GM21526 (cell line): ENCODE measurements around the gene ARL8B.
"Not testable (repeated sequence)": the region's sequence is repeated elsewhere in the genome, so short reads cannot be mapped to it uniquely, and the experiment has no call there.

Experiments used
- ATAC-seq: cut with Tn5 transposase; IDR thresholded peaks from one replicate; pipeline ENCODE4 v1.9.1; 2021; ENCODE audit warnings: moderate library complexity; ENCODE audit not compliant: unreplicated experiment, low FRiP score

Gene ARL8B

GRCh38 chr3:5141760-5142159, 19.7 kb downstream of the ARL8B start:
- no peak for ATAC-seq

- ATAC-seq = no peak
Observed at GRCh38 chr3:5143464-5143863, 21.4 kb downstream of the ARL8B start.

GRCh38 chr3:5144316-5144994, 22.4 kb downstream of the ARL8B start:
- no peak for ATAC-seq

DNA sequence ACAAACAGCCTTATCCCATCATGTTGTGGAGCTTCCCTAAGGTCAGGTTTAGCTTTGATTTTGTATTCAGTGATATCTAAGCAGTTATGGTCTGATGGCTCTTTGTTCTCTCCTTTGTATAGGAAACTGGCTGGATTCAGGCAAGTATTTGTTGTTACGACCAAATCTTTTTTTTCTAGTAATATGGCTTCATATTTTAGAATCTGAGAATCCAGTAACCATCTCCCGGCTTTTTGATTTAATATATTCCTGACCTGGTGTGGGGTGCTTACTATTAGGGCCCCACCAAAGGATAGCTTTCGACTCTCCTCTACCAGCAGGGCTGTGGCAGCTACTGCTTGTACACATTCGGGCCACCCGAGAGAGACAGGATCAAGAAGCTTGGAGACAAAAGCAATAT, 23.0 kb downstream of the ARL8B start:
- ATAC-seq = no peak

DNA sequence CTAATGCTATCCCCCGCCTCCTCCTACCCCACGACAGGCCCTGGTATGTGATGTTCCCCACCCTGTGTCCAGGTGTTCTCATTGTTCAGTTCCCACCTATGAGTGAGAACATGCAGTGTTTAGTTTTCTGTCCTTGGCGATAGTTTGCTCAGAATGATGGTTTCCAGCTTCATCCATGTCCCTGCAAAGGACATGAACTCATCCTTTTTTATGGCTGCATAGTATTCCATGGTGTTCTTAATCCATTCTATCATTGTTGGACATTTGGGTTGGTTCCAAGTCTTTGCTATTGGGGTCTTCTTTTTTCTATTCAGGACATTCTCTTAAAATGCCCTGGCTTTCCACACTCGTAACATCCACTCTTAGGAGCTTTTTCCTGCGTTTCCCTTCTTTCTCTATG, 25.1 kb downstream of the ARL8B start:
- ATAC-seq = not testable (repeated sequence)

DNA sequence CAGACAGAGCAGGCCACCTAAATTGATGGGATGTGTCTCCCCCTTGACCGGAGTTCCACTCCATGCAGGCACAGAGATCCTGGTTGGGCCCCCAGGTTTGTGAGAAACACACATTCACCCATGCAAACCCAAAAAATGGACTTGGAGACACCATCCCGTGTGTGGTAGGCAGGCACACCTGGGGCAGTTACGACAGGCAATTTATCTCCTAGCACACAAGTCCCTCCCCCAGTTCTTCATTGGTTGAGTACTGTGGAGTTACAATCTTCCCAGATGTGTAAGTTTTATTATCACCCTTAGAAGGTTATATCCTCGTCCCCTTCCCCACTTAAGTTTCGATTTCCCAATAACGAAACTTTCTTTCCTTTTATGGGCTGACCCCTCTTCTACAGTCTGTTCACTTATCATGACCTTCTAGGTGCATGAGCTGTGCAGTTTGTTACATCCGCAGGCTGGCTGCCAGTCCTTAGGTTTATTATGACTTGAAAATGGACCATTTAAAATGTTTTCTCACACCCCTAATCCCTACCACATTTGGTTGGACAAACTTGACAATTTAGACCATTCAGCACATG, 27.3 kb downstream of the ARL8B start:
- ATAC-seq = no peak

DNA sequence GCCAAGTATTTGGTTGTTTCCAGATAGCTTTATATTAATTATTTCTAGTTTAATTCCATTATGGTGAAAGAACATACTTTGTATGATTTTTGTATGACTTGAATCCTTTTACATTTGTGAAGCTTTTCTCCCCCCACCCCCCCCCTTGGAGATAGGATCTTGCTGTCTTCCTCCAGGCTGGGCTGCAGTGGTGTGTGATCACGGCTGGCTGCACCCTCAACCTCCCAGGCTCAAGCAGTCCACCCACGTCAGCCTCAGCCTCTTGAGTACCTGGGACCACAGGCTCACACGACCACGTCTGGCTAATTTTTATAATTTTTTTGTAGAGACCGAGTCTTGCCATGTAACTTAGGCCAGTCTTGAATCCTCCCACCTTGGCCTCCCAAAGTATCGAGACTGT, 29.5 kb downstream of the ARL8B start:
- no peak for ATAC-seq

GRCh38 chr3:5153074-5153473, 31.0 kb downstream of the ARL8B start:
- no peak for ATAC-seq

DNA sequence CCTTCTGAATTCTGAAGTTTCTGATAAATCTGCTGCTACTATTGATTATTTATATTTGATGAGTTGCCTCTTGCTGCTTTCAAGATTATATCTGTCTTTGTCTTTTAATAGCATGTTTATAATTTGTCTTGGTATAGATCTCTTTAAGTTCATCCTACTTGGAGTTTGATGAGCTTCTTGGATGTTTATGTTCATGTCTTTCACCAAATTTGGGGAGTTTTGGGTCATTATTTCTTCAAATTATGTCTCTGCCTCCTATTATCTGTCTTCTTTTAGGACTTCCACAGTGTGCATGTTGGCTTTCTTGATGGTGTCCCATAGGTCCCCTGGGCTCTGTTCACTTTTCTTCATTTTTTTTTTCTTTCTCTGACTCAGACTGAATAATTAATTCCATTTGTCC, 33.1 kb downstream of the ARL8B start:
- ATAC-seq = no peak

GRCh38 chr3:5160321-5160720, 38.2 kb downstream of the ARL8B start:
- ATAC-seq = no peak

GRCh38 chr3:5160940-5161858, 39.1 kb downstream of the ARL8B start:
- ATAC-seq = no peak

DNA sequence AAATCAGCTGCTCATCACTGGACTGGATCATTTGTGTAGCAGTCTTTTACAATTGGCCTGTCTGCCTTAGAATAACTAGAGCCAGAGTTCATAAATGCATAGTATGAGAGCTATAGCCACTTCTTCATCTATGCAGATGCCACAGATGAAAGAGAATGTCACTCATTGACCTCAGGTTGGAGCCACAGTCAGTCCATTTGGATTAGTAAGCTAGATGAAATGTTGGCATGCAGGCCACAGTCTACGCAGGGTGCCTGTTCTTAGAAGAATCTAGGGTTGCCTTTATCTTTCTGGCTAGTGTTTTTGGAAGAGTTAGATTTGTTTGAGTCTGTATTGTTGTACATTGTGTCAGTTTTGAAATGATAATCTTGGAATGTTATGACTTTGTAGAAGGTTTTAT, 40.0 kb downstream of the ARL8B start:
- ATAC-seq = no peak

DNA sequence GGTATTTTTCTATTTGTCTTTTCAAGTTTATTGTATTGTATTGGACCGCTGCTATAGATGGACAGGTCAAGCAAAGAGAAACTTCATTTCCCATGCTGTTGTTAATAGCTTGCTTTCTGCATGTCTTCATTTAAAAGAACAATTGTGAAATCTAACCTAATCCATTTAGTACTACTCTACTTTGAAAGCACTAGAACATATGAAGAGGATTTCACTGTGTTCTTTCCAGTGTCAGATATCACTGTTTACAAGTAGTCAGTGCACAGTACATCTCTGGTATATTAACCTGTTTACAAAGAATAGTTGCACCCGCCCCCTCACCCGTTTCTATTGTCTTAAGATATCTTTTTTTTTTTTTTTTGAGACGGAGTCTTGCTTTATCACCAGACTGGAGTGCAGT, 43.6 kb downstream of the ARL8B start:
- no peak for ATAC-seq

GRCh38 chr3:5166846-5167245, 44.8 kb downstream of the ARL8B start:
- ATAC-seq = no peak

DNA sequence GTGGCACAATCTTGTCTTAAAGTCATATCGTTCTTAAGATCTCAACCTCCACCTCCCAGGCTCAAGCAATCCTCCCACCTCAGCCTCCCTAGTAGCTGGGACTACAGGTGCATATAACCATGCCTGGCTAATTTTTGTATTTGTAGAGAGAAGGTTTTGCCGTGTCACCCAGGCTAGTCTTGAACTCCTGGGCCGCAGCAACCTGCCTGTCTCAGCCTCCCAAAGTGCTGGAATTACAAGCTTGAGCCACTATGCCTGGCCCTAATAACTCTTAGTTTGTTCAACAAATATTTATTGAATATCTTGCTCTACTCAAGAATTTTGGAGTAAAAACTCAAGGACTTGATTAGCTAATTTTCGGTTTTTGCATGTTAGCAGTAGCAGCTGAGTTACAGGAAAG, 46.0 kb downstream of the ARL8B start:
- no peak for ATAC-seq

GRCh38 chr3:5169807-5170206, 47.7 kb downstream of the ARL8B start:
- no peak for ATAC-seq

DNA sequence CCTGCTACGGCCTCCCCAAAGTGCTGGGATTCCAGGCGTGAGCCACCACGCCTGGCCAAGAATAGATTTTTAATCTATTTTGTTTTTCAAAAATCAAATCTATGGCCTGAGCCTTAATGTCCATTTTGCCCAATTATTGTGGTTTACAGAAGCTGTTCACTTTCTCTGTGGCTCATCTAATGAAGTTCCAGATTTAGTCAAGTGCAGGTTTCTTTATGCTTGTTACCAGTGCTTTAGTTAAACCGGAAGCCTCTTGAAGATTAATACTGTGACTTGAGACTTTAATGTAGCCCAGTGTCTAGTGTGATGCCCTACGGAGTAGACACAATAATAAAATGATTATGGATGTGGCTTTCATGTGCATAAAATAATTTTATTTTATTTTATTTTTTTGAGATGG, 48.9 kb downstream of the ARL8B start:
- ATAC-seq = no peak

DNA sequence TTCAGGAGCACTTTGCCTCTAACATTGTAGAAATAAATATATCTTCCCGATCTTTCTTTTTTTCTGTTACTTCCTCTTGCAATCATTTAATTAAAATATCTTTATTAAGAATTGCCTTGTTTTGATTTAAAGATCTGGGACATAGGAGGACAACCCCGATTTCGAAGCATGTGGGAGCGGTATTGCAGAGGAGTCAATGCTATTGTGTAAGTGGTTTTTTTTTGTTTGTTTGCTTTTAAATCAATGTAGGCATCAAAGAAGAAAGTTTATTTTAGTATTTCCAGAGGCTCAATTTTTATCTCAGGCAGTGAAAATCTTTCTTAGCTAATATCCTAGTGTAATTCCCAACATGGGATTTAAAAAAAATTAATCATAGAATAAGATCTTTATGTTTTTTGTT, 49.9 kb downstream of the ARL8B start:
- no peak for ATAC-seq

DNA sequence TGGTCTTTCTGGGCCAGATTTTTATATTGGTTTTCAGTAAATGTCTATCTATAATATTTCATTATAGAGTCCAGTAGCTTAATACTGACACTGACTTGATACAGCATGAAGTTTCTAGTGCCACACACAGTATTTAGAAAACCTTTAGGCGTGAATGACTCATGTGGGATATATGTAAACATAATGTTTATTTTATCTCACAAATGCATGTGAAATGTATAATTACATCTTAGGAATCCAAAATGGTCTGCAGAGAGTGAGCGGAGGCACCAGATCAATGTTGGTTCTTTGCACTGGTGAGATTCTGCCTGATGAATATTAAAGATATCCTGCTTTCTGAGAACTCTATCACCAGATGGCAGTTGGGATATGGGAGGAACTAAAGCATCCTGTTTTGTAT, 56.9 kb downstream of the ARL8B start:
- not testable (repeated sequence) for ATAC-seq

- peak; percentile 72 for ATAC-seq
Observed at GRCh38 chr3:5181469-5182141, 59.5 kb downstream of the ARL8B start.

DNA sequence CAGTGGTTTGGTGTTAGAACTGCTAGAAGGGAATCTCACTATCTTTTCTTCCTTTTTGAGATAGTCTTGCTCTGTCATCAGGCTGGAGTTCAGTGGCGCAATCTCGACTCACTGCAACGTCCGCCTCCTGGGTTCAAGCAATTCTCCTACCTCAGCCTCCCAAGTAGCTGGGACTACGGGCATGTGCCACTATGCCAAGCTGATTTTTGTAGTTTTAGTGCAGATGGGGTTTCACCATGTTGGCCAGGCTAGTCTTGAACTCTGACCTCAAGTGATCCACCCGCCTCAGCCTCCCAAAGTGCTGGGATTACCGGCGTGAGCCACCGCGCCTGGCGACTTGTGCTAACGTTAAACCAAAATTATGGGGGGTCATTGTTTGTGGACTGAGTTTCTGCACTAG, 61.6 kb downstream of the ARL8B start:
- not testable (repeated sequence) for ATAC-seq
